ENCODE results near the gene TUBGCP6.

GRCh38 chr22:50176850-50177536 is 67.8 kb downstream of the TUBGCP6 start:
- TF ChIP-seq EZH2 (IDR thresholded peaks at IDR 0.05; ENCODE audit: insufficient read depth, low read length) (no peak), CTCF (IDR thresholded peaks at IDR 0.05; ENCODE audit: insufficient read depth, low read depth, low read length) (no peak)
